Pons (tissue), 1 donor: ENCODE results near the gene CALY.
"Not testable (repeated sequence)": the region's sequence is repeated elsewhere in the genome, so short reads cannot be mapped to it uniquely, and the experiment has no call there.

Experiments used
- DNase-seq: peaks from one replicate; pipeline ENCODE4 v3.0.0-alpha.2; 2016; ENCODE audit warnings: low spot score

The CALY gene

GRCh38 chr10:133336577-133337369 lies at the start of gene CALY:
Gene CALY, minus strand, starts transcription at chr10:133336896. Its CDS starts 7,907 bp downstream, at chr10:133328989.
- no peak for DNase-seq

GRCh38 chr10:133385214-133385613 lies 48.5 kb upstream of the CALY start:
- no peak for DNase-seq

GRCh38 chr10:133384071-133384470 lies 47.4 kb upstream of the CALY start:
- DNase-seq = no peak

DNA sequence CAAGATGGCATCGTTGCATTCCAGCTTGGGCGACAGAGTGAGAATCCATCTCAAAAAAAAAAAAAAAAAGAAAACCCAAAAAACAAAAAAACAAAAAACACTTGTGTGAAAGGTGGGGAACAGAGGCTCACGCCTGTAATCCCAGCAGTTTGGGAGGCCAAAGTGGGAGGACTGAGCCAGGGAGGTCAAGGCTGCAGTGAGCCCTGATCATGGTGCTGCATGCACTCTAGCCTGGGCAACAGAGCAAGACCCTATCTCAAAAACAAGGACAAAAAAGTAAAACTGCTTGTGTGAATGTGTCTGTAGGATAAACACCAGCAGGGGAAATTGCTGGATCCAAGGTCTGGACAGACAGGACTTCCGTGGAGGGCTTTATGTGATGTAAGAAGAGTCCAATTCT lies 46.9 kb upstream of the CALY start:
- no peak for DNase-seq

DNA sequence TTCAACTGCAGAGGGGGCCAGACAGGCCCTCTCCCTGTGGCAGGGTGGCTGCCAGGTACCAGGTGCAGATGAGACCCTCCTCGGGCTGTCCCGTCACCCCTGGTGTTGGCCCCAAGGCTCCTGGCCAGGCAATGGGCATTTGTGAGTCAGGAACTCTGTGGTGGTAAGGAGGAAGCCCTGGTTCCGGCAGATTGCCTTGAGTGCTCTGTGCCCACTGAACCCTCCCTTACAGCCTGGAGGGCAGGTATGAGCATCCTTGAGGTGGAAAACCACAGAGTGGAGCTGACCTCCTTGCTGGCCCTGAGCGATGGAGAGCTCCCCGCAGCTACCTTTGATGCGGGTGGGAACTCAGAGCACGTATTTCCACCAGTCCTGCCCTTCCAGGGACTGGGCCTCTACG lies 44.3 kb upstream of the CALY start:
- DNase-seq = no peak

DNA sequence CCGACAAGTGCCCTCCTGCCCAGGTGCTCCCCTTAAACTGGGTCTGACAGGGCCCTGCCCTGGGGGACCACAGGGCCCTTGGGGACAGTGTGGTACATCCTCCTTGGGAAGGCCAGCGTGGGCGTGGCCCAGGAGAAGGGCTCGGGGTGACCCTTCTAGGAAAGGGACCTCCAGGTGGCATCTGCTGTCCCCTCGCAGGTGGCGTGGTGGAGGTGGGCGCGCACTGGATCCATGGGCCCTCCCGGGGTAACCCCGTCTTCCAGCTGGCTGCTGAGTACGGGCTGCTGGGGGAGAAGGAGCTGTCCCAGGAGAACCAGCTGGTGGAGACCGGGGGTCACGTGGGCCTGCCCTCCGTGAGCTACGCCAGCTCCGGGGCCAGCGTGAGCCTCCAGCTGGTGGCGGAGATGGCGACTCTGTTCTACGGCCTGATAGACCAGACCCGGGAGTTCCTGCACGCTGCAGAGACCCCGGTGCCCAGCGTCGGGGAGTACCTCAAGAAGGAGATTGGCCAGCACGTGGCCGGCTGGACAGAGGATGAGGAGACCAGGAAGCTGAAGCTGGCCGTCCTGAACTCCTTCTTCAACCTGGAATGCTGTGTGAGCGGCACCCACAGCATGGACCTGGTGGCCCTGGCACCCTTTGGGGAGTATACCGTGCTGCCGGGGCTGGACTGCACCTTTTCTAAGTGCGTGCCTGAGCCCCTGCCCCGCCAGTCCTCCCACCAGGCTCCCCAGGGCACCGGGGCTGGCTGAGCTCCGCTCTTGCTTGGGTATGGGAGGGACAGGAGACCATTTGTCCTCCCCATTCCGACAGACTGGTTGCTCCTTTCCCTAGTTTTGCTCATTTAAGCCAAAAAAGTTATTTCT lies 43.3 kb upstream of the CALY start:
- no peak for DNase-seq

GRCh38 chr10:133379152-133379800 lies 42.6 kb upstream of the CALY start, which contains the start of gene PAOX:
Gene PAOX, plus strand, starts transcription at chr10:133379262. Its CDS starts 55 bp downstream, at chr10:133379317.
- no peak for DNase-seq

DNA sequence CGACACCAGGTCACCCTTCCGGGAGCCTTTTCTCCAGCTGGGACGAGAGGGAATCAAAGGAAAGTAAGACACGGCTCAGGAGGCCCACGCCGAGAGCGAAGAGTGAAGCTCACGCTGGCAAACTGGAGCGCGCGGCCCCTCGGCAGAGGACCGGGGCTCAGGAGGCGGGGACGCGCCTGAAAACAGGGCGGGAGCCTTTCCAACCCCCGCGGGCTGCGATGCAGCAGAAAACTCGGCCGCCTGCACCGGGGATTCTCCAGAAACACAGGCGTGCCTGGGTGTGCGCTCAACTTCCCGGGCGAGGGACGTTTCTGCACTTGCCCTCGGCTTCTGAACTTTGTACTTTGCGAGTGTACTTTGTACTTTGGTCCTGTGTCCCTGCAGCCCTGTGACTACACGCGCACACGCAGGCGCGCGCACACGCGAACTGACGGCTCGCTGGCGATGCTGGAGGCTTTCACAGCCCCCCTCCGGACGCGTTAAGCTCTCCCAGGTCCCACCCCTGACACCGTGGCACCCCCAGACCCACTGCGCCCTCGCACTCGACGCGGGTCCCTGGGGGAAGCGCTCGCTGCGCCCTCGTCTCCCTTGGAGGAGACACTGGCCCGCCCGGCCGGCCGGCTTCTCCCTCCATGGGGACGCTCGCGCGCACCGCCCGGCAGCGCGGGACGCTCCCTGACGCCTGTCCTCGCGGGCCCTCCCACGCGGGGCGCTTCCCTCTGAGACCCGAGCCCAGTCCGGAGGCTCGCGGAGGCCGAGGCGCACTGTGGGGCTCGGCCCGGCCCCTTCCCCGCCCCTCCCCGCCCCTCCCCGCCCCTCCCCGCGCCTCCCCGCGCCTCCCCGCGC lies 41.8 kb upstream of the CALY start:
- DNase-seq = peak; percentile 61

DNA sequence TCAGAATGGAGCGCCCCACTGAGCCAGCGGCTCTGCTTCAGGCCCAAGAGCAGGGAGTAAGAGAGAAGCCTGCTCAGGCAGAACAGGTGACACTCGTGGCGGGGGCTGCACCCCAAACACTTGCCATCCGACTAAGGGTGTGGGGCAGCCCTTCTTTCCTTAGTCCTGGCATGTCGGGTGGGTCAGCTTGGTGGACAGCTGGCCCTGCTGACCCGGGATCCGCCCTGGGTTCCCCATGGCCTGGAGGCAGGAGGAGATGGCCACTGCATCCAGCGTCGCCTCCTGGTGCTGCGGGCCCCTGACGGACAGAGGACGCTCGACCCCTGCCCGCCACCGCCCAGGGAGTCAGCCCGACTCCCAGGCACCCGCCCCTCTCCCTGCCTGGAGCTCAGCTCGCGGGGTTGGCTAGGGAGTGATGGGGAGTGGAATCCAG lies 41.1 kb upstream of the CALY start:
- DNase-seq = no peak

- DNase-seq = no peak
Observed at GRCh38 chr10:133377025-133377817, 40.5 kb upstream of the CALY start.

DNA sequence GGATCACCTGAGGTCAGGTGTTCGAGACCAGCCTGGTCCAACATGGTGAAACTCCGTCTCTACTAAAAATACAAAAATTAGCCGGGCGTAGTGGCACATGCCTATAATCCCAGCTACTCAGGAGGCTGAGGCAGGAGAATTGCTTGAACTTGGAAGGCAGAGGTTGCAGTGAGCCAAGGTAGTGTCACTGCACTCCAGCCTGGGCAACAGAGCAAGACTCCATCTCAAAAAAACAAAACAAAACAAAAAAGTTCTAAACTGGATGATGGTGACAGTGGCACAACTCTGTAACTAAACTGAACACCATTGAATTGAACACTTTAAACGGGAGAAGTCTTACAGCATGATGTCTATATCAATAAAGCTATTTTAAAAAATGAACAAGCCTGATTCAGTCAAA lies 39.5 kb upstream of the CALY start:
- DNase-seq = not testable (repeated sequence)

GRCh38 chr10:133375357-133376115 lies 38.8 kb upstream of the CALY start:
- DNase-seq = peak; percentile 77

DNA sequence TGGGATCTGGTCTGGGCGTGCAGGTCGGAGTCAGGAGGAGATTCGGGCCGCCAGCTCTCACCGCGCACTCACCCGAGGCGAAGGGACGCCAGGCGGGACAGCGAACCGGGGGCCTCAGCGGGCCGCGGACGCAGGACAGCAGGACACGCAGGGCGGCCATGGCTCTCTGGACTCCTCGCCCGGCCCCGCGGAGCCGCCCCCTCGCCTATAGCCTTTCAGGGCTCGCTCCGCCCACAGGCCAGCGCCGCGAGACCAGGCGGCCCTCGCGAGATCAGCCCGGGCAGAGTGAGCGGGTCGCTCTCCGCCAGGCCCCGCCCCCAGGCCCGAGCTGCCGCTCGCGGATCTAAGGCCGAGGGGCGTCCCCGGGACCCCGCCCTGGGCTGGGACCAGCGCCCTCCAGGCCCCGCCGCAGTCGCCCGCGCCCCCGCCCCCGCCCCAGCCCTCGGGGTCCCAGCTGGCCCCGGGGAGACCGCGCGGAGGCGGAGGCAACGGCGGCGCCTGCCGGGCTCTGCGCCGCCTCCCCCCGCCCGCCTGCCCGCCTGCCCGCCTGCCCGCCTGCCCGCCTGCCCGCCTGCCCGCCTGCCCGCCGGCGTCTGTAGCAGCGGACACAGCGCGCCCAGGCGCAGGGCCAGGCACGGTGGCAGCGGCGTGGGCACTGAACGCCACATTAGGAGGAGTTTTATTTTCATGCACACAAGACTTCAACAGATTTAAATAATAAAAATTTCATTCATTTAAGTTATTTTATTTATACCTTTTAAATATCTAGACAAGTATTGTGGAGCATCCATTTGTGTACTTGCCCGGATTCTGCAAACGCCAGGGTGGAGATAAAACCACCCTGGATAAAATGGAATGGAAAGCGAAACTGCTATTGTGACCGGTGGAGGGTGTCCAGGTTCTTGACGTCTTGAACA lies 36.7 kb upstream of the CALY start, which contains the start of gene ECHS1:
Gene ECHS1 (minus strand): TSS at position 181 of the 917 bp plus-strand sequence. CDS start 21 bp downstream, at position 160.
- peak; percentile 93 for DNase-seq

DNA sequence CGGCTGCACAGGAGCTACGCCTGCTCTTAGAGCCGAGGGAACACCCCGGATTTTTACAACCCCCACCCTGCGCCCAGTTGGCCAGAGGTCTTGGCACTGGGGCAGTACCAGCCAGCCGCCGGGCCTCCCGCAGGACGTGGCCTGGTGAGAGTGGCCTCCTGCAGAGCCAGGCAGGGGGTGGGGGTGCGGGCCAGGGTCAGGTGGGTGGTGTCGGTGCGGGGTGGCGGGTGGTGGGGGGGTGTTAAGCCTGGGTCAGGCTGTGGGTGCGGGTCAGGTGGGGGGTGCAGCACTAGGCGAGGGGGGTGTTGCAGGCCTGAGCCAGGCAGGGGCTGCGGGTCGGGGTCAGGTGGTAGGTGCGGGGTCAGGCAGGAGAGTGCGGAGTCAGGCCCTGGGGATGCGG lies 35.8 kb upstream of the CALY start:
- no peak for DNase-seq

DNA sequence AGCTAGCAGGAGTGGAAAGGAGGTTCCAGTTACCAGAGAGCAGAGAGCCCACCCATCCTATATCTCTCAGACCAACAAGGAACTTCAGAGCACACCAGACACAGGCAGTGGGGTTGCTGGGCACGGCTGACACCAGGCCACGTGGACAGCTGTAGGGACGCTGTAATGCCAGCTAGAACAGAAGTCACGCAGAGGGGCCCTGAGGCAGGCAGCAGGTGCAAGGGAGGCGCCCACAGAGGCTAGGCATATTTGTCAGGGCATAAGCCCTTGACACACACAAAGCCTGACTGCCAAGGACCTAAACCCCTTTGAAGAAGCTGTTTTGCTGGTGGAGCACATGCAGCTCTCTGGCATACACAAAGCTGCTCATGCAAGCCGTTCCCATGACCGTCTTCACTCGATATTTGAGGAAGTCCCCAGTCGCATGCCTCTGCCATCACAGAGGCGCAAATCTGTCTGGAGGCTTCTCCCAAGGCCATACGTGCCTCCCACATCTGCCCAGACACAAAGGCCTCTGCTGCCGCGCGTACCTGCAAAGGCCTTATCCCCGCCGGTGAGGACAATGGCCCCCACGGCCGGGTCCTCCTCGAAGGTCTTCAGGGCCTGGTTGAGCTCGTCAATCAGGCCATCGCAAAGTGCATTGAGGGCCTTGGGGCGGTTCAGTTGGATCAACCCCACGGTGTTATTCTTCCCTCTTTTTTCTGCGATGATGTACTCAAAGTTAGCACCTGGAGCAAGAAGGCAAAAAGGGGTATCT lies 33.5 kb upstream of the CALY start:
- no peak for DNase-seq

- DNase-seq = no peak
Observed at GRCh38 chr10:133368153-133368552, 31.5 kb upstream of the CALY start.

GRCh38 chr10:133367461-133367860 lies 30.8 kb upstream of the CALY start:
- DNase-seq = not testable (repeated sequence)

GRCh38 chr10:133366751-133367150 lies 30.1 kb upstream of the CALY start:
- DNase-seq = no peak
